Activated CD4-positive, alpha-beta T cell treated with anti-CD3 and anti-CD28 coated beads for 24 hours (primary cell): ENCODE data around the gene GALNT3.

Experiments used
- DNase-seq, 2 donors: peaks; one replicate each; pipeline ENCODE4 v3.0.0-alpha.2; 2020; ENCODE audit warnings: low read depth in 2 of 2

GALNT3 gene

DNA sequence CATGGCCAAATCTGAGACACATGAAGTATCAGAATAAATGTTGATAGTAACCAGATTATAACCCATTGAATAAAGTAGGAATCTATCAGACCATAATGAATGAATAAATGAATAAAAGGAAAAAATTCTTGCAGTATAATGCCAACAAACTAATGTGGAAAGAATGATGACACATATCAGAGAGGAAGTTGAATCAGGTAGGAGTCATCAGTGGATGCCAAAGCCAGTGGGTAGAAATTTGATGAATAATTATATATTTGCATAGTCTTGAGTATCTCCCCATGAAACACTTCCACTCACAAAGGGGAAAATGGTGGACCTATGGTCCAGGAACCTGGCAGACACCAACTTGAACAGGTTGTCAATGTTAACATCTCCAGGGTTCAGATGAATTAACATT, 68.6 kb downstream of the GALNT3 start:
- DNase-seq = no peak

DNA sequence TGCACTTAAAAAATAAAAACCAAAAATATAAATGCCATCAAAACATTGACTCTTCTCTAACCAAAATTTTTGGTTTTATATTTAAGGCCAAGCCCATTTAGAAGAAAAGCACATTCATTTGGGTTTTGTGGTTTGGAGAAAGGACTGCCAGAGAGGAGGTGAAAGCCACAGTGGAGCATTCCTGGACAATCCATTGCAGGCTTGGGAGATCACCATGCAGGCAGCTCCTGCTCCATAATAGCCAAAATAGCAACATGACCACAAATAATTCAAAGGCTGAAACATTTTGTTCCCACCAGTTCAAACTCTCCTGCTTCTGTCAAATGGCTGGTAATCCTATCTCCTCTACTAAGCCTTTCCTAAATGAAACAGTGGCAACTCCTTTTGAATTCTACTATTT, 73.5 kb downstream of the GALNT3 start:
- no peak for DNase-seq

DNA sequence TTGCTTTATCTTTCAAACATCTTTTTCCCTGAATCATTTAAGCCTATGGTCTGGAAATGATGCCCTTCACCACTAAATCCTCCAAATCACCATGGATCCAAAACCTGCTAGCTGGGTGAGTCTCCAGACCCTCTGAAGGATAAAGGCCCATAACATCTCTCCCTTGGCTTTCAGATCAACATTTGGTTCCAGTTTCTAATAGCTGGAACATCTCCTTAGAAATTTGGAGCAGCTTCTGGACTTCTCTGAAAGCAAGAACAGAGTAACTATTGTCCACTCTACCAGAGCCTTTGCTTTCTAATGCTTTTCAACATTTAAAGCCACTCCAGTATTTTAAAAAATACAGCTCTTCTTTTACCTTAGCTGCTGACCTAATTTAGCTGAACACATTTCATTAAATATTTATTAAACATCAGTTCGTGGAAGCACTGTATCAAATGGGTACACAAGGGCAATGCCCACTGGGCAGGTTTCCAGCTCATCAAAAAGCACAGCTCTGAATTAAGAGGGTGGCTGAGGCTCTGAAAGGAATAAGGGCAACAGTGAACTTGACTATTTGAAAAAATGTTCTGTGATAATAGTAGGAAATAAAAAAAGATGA, 75.3 kb downstream of the GALNT3 start:
- no peak for DNase-seq

DNA sequence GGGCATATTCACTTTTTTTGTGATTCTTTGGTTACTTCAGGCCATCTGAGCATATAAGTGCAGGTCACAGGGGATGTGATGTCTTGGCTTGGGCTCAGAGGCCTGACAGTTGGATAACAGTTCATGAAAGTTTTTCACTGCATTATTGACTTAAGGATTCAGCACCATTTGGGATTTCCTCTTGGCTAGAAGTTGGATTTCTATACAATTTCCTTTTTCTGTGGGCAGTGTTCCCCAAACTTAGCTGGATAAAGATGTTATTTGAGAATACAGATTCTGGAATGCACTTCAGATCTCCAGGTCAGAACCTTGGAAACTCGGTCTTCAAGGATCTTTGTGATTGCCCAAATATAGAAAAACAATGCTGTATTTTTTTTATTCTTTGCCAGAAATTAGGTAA, 78.0 kb downstream of the GALNT3 start:
- no peak for DNase-seq

DNA sequence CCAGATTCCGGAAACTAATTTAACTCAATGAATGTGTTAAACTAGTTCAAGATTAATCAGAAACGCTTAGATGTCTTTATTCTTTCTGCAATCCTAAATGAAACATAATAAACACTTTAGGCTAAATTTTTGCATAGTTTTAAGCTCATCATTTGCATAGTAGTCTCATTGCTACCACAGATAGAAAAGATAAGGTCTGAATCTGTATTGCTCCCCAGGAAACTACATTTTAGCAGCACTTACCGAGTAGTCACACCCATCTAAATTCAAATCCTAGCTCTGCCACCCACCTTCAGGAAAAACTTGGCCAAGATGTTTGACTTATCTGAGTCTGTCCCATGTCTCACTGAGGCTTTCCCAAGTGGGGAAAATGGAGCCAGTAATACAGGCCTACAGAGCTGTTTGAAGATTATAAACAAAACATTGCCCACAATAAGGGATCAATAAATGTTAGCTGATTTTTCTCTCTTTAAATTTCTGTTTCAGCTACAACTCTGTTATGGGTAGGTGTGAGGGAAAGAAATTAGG, 87.0 kb downstream of the GALNT3 start:
- no peak for DNase-seq

DNA sequence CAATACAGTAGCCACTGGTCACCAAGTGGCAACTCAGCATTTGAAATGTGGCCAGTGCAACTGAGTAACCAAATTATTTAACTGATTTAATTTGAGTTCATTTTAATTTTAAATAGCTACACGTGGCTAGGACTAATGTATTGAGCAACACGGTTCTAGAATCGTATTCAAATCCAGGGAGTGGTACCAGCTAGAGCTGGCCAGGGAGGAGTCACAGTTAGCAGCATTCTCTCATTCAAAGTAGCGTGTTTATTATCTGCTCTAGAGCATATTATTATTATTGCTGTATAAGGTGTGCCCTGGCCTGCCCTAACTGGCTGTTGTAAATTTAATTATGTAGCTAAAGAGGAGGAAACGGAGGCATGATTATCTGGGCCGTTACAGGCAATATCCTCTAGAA, 92.9 kb downstream of the GALNT3 start:
- no peak for DNase-seq

DNA sequence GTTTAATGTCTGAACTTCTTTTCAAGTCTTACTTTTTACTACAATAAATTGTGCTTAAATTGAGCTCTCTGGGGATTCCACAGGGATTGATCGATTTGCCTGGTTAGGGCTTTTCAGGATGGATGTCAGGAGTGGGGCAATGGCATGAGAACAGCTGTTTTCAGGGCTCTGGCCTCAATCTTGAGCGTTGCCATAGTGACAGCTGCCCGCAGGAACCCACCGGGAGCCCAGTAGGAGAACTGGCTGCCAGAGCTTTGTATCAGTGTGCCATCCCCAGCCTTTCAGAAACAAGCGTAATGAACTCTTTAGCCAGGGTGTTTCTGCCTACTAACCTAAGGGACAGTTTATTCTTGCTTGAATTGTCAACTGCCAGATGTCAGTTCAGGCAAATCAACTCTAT, 93.5 kb downstream of the GALNT3 start:
- no peak for DNase-seq

DNA sequence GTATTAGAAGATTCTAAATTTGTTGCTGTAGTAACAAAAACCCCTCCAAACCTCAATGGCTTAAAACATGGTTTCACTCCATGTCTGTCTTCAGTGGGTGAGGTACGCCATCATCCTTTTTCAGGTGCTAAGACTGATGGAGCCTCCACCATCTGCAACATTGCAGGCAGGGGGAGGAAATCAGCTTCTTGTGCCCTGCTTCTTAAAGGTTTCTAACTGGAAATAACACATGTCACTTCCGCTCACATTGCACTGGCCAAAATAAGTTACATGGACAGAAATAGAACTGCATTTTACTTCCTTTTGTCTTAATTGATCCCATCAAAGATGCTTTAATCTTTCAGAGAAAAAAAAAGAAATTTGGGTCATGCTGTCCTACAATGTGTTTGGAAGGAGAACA, 94.1 kb downstream of the GALNT3 start:
- no peak for DNase-seq

DNA sequence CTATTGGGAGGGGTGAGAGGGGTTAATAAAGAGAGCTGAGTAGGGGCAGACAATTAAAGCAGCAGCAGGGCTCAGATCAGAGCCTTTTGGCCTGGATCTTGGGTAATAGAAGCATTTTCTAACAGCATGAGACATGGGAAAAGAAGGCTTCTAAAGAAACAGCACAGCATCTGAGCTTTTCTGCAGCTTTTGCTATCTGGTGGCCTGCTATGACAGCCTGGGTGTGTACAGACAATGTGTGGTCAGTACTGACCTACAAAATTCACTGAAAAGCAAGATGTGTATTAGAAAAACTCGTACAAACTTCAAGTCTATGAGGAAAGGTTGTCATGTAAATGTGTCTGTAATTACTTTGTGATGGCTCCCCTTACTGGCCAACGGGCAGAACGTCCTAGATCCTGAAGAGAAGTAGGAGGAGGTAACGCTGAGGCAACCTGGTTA, 95.6 kb downstream of the GALNT3 start:
- DNase-seq = no peak

DNA sequence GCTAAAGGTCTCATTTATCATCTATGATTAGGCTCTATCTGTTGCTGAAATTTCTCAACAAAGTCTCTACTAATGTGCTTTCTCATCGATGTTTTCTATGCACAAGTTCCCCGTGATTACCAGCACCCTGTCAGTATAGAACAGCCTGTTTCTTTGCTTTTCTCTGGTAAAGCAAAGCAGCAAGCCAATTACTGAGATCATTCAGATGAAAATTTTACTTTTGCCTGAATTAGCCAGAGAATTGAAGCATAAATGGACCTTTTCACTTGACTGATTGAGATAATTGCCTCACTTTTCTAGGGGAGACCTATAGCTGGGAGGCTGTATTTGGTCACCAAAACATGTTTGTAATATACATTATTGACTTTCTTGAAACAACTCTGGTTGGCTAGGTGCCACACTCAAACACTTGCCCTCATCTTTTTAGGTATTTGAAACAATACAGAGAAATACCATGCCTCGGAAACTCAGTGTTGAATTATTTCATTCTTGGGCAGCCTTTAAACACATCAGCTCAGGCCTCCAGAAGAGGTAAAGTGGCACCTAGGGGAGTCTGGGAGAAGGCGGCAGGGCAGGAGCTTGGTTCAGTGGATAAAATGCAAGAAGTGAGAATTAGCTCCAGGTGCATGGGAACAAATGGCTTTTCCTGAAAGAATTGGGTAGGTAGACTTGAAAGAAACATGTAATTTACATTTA, 96.2 kb downstream of the GALNT3 start:
- no peak for DNase-seq
